CD4-positive, alpha-beta T cell treated with Interleukin-2 at 100 ng/mL for 4 hours (primary cell): Measurements from ENCODE around the gene PSME2.

Experiments used
- DNase-seq: peaks from one replicate; pipeline ENCODE4 v3.0.0-alpha.2; 2020; ENCODE audit warnings: low spot score

Gene PSME2

GRCh38 chr14:24151404-24152080 is 5.1 kb upstream of the PSME2 start:
- DNase-seq = no peak

- DNase-seq = no peak
Measured at GRCh38 chr14:24150993-24151392, 4.6 kb upstream of the PSME2 start.

GRCh38 chr14:24150567-24150966 is 4.2 kb upstream of the PSME2 start:
- no peak for DNase-seq

GRCh38 chr14:24150061-24150460 is 3.7 kb upstream of the PSME2 start:
- no peak for DNase-seq

- no peak for DNase-seq
Measured at GRCh38 chr14:24149302-24149969, 3.0 kb upstream of the PSME2 start.

- no peak for DNase-seq
Measured at GRCh38 chr14:24147761-24148428, 1.5 kb upstream of the PSME2 start.

- peak; percentile 97 for DNase-seq
Measured at GRCh38 chr14:24146978-24147760, 759 bp upstream of the PSME2 start, which contains the start of gene RNF31. RNF31 (plus strand) TSS chr14:24147498; CDS start chr14:24147699, 201 bp downstream.

GRCh38 chr14:24145690-24146452 is 539 bp downstream of the PSME2 start:
- DNase-seq = no peak

- DNase-seq = no peak
Measured at GRCh38 chr14:24145219-24145618, 1.2 kb downstream of the PSME2 start.

- no peak for DNase-seq
Measured at GRCh38 chr14:24144451-24144850, 2.0 kb downstream of the PSME2 start.

- no peak for DNase-seq
Measured at GRCh38 chr14:24143511-24143910, 2.9 kb downstream of the PSME2 start.

GRCh38 chr14:24141097-24141880 is 5.1 kb downstream of the PSME2 start, which contains the start of gene EMC9:
EMC9 (minus strand) TSS chr14:24141591; CDS start chr14:24141304, 287 bp downstream.
- peak; percentile 100 for DNase-seq

- DNase-seq = no peak
Measured at GRCh38 chr14:24139272-24139934, 7.0 kb downstream of the PSME2 start.

GRCh38 chr14:24138396-24139271 is 7.8 kb downstream of the PSME2 start:
- DNase-seq = no peak

GRCh38 chr14:24137529-24138395 is 8.6 kb downstream of the PSME2 start:
- DNase-seq = no peak

- DNase-seq = no peak
Measured at GRCh38 chr14:24136684-24137528, 9.5 kb downstream of the PSME2 start.
